HG02642 (cell line): ENCODE measurements around the gene CDC14C.

Experiments used
- ATAC-seq: cut with Tn5 transposase; IDR thresholded peaks from one replicate; pipeline ENCODE4 v1.9.1; 2021; ENCODE audit warnings: mild to moderate bottlenecking; ENCODE audit not compliant: unreplicated experiment, poor library complexity

Gene CDC14C

DNA sequence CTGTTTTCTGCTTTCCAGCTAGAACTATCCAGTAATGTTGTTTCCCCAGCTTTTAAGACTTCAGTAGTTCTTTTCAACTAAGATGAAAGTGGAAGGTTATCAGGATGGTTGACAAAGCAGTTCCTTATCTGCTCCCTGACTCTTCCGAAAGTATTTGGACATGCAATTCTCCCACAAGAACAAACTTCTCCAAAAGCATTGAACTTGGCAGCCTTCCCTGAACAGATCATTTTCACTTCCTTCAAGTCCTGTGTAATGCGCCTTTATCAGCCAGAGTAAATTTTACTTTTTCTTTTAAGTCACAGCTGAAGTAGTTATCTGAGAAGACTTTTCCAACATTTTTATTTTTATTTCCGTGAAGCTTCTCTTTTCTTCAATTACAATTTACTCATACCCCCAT is 39.7 kb downstream of the CDC14C start:
- ATAC-seq, result no peak

DNA sequence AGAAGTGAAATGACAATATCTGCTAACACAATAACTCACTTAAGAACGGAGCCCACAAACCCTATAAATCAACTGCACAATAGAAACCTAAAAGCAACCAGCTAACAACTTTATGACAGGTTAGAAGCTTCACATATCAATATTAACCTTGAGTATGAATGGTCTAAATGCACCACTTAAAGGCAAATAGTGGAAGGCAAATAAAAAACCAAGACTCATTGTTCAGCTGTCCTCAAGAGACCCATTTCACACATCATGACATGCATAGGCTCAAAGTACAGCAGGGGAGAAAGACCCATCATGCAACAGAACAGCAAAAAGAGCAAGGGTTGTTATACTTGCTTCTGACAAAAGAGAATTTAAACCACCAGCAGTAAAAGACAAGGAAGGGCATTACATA is 46.8 kb downstream of the CDC14C start:
- ATAC-seq, result no peak

DNA sequence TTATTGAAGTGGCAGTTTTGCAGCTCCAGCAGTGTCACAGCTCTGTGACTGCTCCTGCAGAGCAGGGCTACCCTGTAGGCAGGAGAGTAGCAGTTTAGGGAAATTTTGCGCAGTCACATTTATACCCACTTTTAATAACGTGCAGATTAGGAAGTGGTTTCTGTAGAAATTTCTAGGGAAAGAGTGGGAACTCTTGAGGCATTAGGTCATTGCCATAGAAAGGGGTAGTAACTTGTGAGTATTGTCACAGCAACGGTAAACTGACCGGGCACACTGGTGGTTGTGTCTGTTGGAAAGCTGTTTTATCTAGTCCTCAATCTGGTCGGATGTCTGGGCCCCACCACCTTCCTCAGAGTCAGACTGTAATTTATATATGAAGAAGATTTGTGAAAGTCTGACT is 51.9 kb downstream of the CDC14C start:
- no peak for ATAC-seq

DNA sequence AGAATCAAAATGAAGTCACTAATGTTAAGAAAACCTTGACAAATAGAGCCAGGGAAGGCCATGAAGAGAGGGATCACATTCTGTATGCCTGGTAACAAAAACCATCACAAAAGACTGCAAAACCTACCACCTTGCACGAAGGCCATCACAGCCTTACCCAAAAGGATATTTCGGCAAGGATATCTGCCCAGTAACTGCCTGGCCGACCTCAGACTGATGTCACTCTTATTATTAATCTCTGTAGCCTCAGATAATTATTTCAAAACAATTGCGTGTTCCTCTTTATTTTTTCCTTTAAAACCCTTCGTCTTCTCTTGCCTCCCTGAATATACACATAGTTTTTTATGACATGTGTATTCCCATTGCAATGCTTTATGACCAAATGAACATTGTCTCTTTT is 52.5 kb downstream of the CDC14C start:
- no peak for ATAC-seq
